CD8-positive, alpha-beta memory T cell (primary cell): ENCODE data around the gene ORAI3. TPM values are rescaled to one million over a fixed set of nuclear protein-coding genes. Genes with fewer than 3 reads are reported as not detected.

Experiments used
- CTCF ChIA-PET: fragments of 350-600 bp; sonication (Branson Sonifier 250); formaldehyde crosslinking; loops from one replicate; lab custom pipeline; 2021; ENCODE audit warnings: antibody characterized with exemption; lab: Charles Lee
- POLR2A ChIA-PET: fragments of 350-600 bp; sonication (Branson Sonifier 250); formaldehyde crosslinking; loops from one replicate; lab custom pipeline; 2021; ENCODE audit warnings: antibody characterized with exemption; lab: Charles Lee
- DNase-seq, 5 donors: peaks; one replicate each; pipeline versions ENCODE4 v3.0.0 to v3.0.0-alpha.2; 2020 to 2022; ENCODE audit warnings: mixed read lengths in 1 of 5
- H3K27ac ChIP-seq: one replicate; pipeline ENCODE4 v1.7.0; 2013; ENCODE audit warnings: low read depth, mild to moderate bottlenecking, low read length, moderate library complexity
- H3K27me3 ChIP-seq: 2 replicates; pipeline ENCODE4 v1.7.0; 2013; ENCODE audit warnings: low read length, mild to moderate bottlenecking; ENCODE audit not compliant: insufficient read depth, poor library complexity, severe bottlenecking
- H3K36me3 ChIP-seq: 2 replicates; pipeline ENCODE4 v1.7.0; 2013; ENCODE audit warnings: mild to moderate bottlenecking, low read length, moderate library complexity; ENCODE audit not compliant: insufficient read depth
- H3K4me1 ChIP-seq: 2 replicates; pipeline ENCODE4 v1.7.0; 2013; ENCODE audit warnings: mild to moderate bottlenecking, low read length, moderate library complexity; ENCODE audit not compliant: insufficient read depth
- H3K4me3 ChIP-seq: 2 replicates; pipeline ENCODE4 v1.7.0; 2013; ENCODE audit warnings: mild to moderate bottlenecking, low read length
- H3K9me3 ChIP-seq: 2 replicates; pipeline ENCODE4 v1.7.0; 2013; ENCODE audit warnings: mild to moderate bottlenecking, low read length
- H3K27ac Mint-ChIP-seq, 8 donors: one replicate each; pipeline ENCODE4 v1.8.0; 2020 to 2021; ENCODE audit warnings: mixed read lengths in 8 of 8, mild to moderate bottlenecking in 6 of 8, inconsistent platforms in 3 of 8, moderate library complexity in 3 of 8
- H3K27me3 Mint-ChIP-seq, 2 donors: one replicate each; pipeline ENCODE4 v1.8.0; 2020 to 2021; ENCODE audit warnings: mixed read lengths in 2 of 2, mild to moderate bottlenecking in 1 of 2, moderate library complexity in 1 of 2
- H3K36me3 Mint-ChIP-seq, 3 donors: one replicate each; pipeline ENCODE4 v1.8.0; 2020 to 2021; ENCODE audit warnings: mixed read lengths in 3 of 3, inconsistent platforms in 1 of 3, mild to moderate bottlenecking in 1 of 3
- H3K4me1 Mint-ChIP-seq, 3 donors: one replicate each; pipeline ENCODE4 v1.8.0; 2020 to 2021; ENCODE audit warnings: mixed read lengths in 3 of 3, inconsistent platforms in 1 of 3, mild to moderate bottlenecking in 1 of 3
- H3K4me3 Mint-ChIP-seq, 7 donors: one replicate each; pipeline ENCODE4 v1.8.0; 2020 to 2021; ENCODE audit warnings: mixed read lengths in 7 of 7, mild to moderate bottlenecking in 6 of 7, moderate library complexity in 4 of 7, inconsistent platforms in 2 of 7
- H3K9me3 Mint-ChIP-seq, 5 donors: one replicate each; pipeline ENCODE4 v1.8.0; 2020 to 2022; ENCODE audit warnings: mixed read lengths in 5 of 5, mild to moderate bottlenecking in 3 of 5, moderate library complexity in 2 of 5, inconsistent platforms in 1 of 5
- polyA plus RNA-seq: library from polyadenylated mRNA; unstranded; fragments of 300-500 nt; fragmentation: Illumina TruSeq; gene quantifications from one replicate; pipeline ENCODE4 v1.2.3, GENCODE V29; 2021
- total RNA-seq, 2 experiments: library from RNA; stranded (reverse); gene quantifications; one replicate each; pipeline ENCODE4 v1.2.3, GENCODE V29; 2021

ORAI3 gene
- total RNA-seq (1 to 10 TPM; 8.5 to 8.8 TPM), polyA plus RNA-seq (25.8 TPM)

DNA sequence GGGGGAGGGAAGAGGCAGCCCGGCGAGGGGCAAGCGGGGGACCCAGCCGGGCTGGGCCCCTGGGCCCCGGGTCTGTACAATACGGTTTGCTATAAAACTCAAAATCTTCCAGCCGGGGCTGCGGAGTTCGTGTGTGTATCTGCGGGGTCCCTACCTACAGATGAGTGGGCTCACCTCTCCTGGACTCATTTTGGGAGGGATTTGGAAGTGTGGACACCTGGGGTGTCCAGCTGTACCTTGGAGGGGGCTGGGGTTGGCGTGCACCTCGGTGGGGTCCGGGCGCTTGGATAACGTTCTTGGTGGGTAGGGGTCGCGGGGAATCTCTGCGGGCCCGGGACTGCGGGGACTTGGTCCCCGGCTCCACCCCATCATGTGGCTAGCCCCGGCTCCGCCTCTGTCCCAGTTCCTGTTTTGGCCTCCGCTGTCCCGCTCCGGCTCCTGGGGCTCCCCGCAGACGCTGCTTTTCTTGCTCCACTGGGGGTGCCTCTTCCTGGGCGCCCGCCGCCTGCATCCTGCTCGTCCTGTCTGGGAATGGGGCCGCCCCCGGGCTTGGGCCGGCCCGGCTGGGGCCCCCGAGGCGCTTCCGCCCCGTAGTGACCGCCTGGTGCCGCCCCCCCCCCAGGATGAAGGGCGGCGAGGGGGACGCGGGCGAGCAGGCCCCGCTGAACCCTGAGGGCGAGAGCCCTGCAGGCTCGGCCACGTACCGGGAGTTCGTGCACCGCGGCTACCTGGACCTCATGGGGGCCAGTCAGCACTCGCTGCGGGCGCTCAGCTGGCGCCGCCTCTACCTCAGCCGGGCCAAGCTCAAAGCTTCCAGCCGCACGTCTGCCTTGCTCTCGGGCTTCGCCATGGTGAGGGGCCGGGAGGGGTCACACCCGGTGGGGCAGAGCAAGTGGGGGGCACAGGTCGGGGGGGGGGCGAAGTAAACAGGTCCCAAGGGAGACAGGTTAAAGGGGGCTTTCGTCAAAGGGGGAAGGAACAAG, at the start of gene ORAI3:
Gene ORAI3, plus strand, starts transcription at position 402 of the 983 bp plus-strand sequence. Its CDS starts 222 bp downstream, at position 624.
- no peaks in the 10 kb centered on the region for H3K27me3 ChIP-seq
- peak within 1 kb of the TSS; percentile 85 for H3K4me3 ChIP-seq
- Mint-ChIP-seq H3K27ac (peak within 1 kb of the TSS; percentile 82 to 96 (median 88)), H3K27me3 (no peaks in the 10 kb centered on the region), H3K36me3 (peaks cover 0 to 12% (median 2%) of the 10 kb centered on the region in 3 donors), H3K4me3 (peak within 1 kb of the TSS; percentile 91 to 95 (median 93)), H3K9me3 (no peaks in the 10 kb centered on the region), H3K4me1 (peaks cover 17 to 29% (median 25%) of the 10 kb centered on the region in 3 donors)
- CTCF ChIA-PET = interaction anchor here (1.0 to 1.8 kb wide), 3 partner anchors 7 to 125 kb away, joined by 3 to 15 read pairs (median 4); partner anchors contain the start of gene ZNF668
- no peaks in the 10 kb centered on the region for H3K36me3 ChIP-seq
- peak within 1 kb of the TSS; percentile 88 for H3K27ac ChIP-seq
- POLR2A ChIA-PET = no interaction called here
- H3K4me1 ChIP-seq = peaks cover 18% of the 10 kb centered on the region
- no peaks in the 10 kb centered on the region for H3K9me3 ChIP-seq
- DNase-seq = peak in 4 of 5 donors; percentile 28 to 63 (median 30)

DNA sequence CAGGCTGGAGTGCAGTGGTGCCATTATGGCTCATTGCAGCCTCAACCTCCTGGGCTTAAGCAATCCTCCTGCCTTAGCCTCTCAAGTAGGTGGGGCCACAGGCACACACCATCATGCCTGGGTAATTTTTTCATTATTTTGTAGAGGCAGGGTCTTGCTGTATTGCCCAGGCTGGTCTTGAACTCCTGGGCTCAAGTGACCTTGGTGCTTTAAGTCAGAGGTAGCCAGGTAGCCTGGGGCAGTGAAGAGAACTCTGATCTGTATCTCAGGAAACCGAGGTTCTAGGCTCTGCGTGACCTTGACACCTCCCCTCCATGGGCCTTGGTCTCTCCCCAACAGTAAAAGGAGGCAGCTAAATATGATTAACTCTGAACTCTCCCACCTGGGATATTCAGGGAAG, 49.1 kb upstream of the ORAI3 start:
- Histone ChIP-seq H3K27ac (no peak overlapping the region), H3K9me3 (no peaks in the 10 kb centered on the region), H3K27me3 (no peaks in the 10 kb centered on the region), H3K36me3 (no peaks in the 10 kb centered on the region), H3K4me3 (no peak overlapping the region), H3K4me1 (peaks cover 40% of the 10 kb centered on the region)
- H3K4me1 Mint-ChIP-seq = peaks cover 47 to 58% (median 48%) of the 10 kb centered on the region in 3 donors
- DNase-seq = no peak
- peaks cover 0 to 4% (median 4%) of the 10 kb centered on the region in 3 donors for H3K36me3 Mint-ChIP-seq
- peak overlapping the region in 2 of 8 donors; percentile 56 to 81 for H3K27ac Mint-ChIP-seq
- peaks cover 0 to 3% (median 0%) of the 10 kb centered on the region in 5 donors for H3K9me3 Mint-ChIP-seq
- ChIA-PET POLR2A (interaction anchor here (3.2 kb wide), 1 partner anchor 24 kb away, joined by 42 read pairs; no protein-coding TSS in a partner anchor), CTCF (interaction anchor here (0.5 to 5.9 kb wide), 4 partner anchors 9 to 125 kb away, joined by 3 to 88 read pairs (median 36); partner anchors contain the start of gene BCL7C)
- no peaks in the 10 kb centered on the region for H3K27me3 Mint-ChIP-seq
- H3K4me3 Mint-ChIP-seq = peak overlapping the region in 1 of 7 donors; percentile 44

DNA sequence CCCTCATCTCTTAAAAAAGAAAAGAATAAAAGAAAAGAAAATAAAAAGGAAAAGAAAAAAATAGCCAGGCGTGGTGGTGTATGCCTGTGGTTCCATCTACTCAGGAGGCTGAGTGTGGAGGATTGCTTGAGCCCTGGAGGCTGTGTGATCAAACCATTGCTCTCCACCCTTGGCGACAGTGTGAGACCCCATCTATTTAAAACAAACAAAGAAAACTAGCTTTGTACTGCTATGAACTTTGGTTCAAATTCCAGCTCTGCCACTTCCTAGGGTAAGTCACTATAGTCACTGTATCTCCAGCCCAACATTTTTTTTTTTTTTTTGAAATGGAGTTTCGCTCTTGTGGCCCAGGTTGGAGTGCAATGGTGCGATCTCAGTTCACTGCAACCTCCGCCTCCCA, 48.3 kb upstream of the ORAI3 start:
- H3K9me3 Mint-ChIP-seq = peaks cover 0 to 3% (median 0%) of the 10 kb centered on the region in 5 donors
- H3K27ac ChIP-seq = no peak overlapping the region
- H3K4me1 ChIP-seq = peaks cover 40% of the 10 kb centered on the region
- no peaks in the 10 kb centered on the region for H3K27me3 ChIP-seq
- H3K36me3 ChIP-seq = no peaks in the 10 kb centered on the region
- H3K27me3 Mint-ChIP-seq = no peaks in the 10 kb centered on the region
- POLR2A ChIA-PET = interaction anchor here (0.6 to 3.2 kb wide), 2 partner anchors 25 to 229 kb away, joined by 3 to 42 read pairs; no protein-coding TSS in a partner anchor
- no peaks in the 10 kb centered on the region for H3K9me3 ChIP-seq
- DNase-seq = no peak
- peak overlapping the region in 4 of 7 donors; percentile 5 to 84 (median 63) for H3K4me3 Mint-ChIP-seq
- CTCF ChIA-PET = interaction anchor here (1.1 to 5.9 kb wide), 9 partner anchors 9 to 95 kb away, joined by 3 to 88 read pairs (median 11); partner anchors contain the start of gene BCL7C
- no peak overlapping the region for H3K4me3 ChIP-seq
- H3K27ac Mint-ChIP-seq = peak overlapping the region in 5 of 8 donors; percentile 29 to 83 (median 58)
- H3K4me1 Mint-ChIP-seq = peaks cover 41 to 50% (median 42%) of the 10 kb centered on the region in 3 donors
- H3K36me3 Mint-ChIP-seq = peaks cover 0 to 4% (median 4%) of the 10 kb centered on the region in 3 donors

DNA sequence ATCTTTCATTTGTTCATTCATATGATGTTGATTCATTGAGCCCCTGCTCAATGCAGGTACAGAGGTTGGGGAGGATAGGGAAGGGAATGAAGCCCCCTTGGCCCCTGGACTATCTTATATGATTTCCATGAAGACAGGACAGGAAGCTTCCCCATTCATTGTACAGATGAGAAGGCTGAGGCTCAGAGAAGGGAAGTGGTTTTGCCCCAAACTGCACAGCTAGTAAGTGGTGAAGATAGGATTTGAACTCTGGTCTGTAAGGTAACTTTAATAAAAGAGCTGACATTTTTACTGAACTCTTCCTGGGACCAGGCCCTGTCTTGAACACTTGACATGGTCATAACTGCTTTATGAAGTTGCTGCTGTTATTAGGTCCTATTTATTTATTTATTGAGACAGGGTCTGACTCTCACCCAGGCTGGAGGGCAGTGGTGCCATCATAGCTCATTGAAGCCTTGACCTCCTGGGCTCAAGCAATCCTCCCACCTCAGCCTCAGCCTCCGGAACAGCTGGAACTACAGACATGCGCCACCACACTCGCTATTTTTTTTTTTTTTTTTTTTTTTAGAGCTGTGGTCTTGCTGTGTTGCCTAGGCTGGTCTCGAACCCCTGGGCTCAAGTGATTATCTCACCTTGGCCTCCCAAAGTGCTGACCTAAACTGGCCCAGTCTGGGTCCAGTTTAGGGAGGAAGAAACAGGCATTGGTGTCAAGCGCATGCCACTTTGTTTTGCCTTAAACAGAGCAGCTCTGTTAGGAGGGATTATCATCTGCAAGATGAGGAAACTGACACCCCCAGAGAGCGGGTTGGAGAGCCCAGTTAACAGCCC, 47.5 kb upstream of the ORAI3 start:
- peaks cover 0 to 4% (median 4%) of the 10 kb centered on the region in 3 donors for H3K36me3 Mint-ChIP-seq
- H3K27ac Mint-ChIP-seq = peak overlapping the region; percentile 27 to 90 (median 80)
- CTCF ChIA-PET = interaction anchor here (0.7 to 5.9 kb wide), 19 partner anchors 10 to 968 kb away, joined by 3 to 88 read pairs (median 6); partner anchors contain the start of gene BCL7C
- no peak for DNase-seq
- Histone ChIP-seq H3K4me3 (peak overlapping the region; percentile 63), H3K27me3 (no peaks in the 10 kb centered on the region), H3K9me3 (no peaks in the 10 kb centered on the region), H3K36me3 (no peaks in the 10 kb centered on the region), H3K27ac (peak overlapping the region; percentile 44), H3K4me1 (peaks cover 40% of the 10 kb centered on the region)
- peaks cover 35 to 46% (median 36%) of the 10 kb centered on the region in 3 donors for H3K4me1 Mint-ChIP-seq
- peaks cover 0 to 3% (median 0%) of the 10 kb centered on the region in 5 donors for H3K9me3 Mint-ChIP-seq
- no peaks in the 10 kb centered on the region for H3K27me3 Mint-ChIP-seq
- POLR2A ChIA-PET = interaction anchor here (0.6 to 3.2 kb wide), 10 partner anchors 8 to 401 kb away, joined by 3 to 42 read pairs (median 4); partner anchors contain the start of gene BCL7C
- H3K4me3 Mint-ChIP-seq = peak overlapping the region; percentile 76 to 90 (median 79)

DNA sequence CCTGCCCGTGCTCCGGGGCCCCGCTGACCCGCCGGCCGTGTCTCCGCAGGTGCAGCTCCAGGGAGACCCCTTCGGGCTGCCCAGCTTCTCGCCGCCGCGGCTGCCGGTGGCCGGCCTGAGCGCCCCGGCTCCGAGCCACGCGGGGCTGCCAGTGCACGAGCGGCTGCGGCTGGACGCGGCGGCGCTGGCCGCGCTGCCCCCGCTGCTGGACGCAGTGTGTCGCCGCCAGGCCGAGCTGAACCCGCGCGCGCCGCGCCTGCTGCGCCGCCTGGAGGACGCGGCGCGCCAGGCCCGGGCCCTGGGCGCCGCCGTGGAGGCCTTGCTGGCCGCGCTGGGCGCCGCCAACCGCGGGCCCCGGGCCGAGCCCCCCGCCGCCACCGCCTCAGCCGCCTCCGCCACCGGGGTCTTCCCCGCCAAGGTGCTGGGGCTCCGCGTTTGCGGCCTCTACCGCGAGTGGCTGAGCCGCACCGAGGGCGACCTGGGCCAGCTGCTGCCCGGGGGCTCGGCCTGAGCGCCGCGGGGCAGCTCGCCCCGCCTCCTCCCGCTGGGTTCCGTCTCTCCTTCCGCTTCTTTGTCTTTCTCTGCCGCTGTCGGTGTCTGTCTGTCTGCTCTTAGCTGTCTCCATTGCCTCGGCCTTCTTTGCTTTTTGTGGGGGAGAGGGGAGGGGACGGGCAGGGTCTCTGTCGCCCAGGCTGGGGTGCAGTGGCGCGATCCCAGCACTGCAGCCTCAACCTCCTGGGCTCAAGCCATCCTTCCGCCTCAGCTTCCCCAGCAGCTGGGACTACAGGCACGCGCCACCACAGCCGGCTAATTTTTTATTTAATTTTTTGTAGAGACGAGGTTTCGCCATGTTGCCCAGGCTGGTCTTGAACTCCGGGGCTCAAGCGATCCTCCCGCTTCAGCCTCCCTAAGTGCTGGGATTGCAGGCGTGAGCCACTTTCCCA, 46.6 kb upstream of the ORAI3 start:
- peaks cover 0 to 3% (median 0%) of the 10 kb centered on the region in 5 donors for H3K9me3 Mint-ChIP-seq
- ChIA-PET CTCF (interaction anchor here (0.7 to 5.9 kb wide), 21 partner anchors 11 to 154 kb away, joined by 3 to 88 read pairs (median 5); partner anchors contain the start of genes BCL7C and PHKG2), POLR2A (interaction anchor here (0.6 to 3.2 kb wide), 10 partner anchors 9 to 109 kb away, joined by 3 to 42 read pairs (median 5); partner anchors contain the start of gene BCL7C)
- no peaks in the 10 kb centered on the region for H3K27me3 ChIP-seq
- H3K9me3 ChIP-seq = no peaks in the 10 kb centered on the region
- H3K27me3 Mint-ChIP-seq = no peaks in the 10 kb centered on the region
- DNase-seq = peak; percentile 31 to 71 (median 59)
- peaks cover 39% of the 10 kb centered on the region for H3K4me1 ChIP-seq
- H3K27ac Mint-ChIP-seq = peak overlapping the region; percentile 96 to 100 (median 98)
- H3K36me3 Mint-ChIP-seq = peaks cover 0 to 4% (median 4%) of the 10 kb centered on the region in 3 donors
- no peaks in the 10 kb centered on the region for H3K36me3 ChIP-seq
- H3K4me1 Mint-ChIP-seq = peaks cover 31 to 45% (median 31%) of the 10 kb centered on the region in 3 donors
- peak overlapping the region; percentile 54 for H3K27ac ChIP-seq
- H3K4me3 ChIP-seq = peak overlapping the region; percentile 63
- H3K4me3 Mint-ChIP-seq = peak overlapping the region; percentile 90 to 98 (median 97)

DNA sequence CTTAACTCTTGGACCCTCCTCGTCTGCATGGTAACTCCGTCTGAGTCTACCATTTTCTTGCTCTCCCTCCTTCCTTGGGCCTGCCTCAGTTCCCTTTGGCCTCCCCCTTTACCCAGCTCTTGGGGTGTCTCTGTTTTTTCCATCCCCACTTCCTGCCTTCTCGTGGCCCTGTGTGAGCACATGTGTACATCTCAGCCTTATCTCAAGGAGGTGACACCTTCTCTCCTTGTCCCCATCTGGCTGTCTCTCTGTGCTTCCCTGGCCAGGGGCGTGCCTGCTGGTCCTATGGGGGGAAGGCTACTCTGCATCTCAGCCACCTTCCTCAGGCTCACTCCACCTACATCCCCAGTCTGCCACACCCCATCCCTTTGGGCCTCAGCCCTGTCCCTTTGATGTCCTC, 45.9 kb upstream of the ORAI3 start:
- Mint-ChIP-seq H3K9me3 (peaks cover 0 to 3% (median 0%) of the 10 kb centered on the region in 5 donors), H3K4me3 (peak overlapping the region; percentile 90 to 98 (median 97)), H3K27ac (peak overlapping the region; percentile 96 to 100 (median 98)), H3K4me1 (peaks cover 36 to 48% (median 36%) of the 10 kb centered on the region in 3 donors), H3K36me3 (peaks cover 0 to 4% (median 4%) of the 10 kb centered on the region in 3 donors), H3K27me3 (no peaks in the 10 kb centered on the region)
- Histone ChIP-seq H3K9me3 (no peaks in the 10 kb centered on the region), H3K36me3 (no peaks in the 10 kb centered on the region), H3K4me3 (peak overlapping the region; percentile 62), H3K27ac (peak overlapping the region; percentile 54), H3K27me3 (no peaks in the 10 kb centered on the region), H3K4me1 (peaks cover 44% of the 10 kb centered on the region)
- POLR2A ChIA-PET = interaction anchor here (0.5 to 3.2 kb wide), 7 partner anchors 10 to 110 kb away, joined by 3 to 42 read pairs (median 6); partner anchors contain the start of gene BCL7C
- CTCF ChIA-PET = interaction anchor here (0.8 to 5.9 kb wide), 15 partner anchors 12 to 155 kb away, joined by 3 to 88 read pairs (median 8); partner anchors contain the start of genes BCL7C and PHKG2
- no peak for DNase-seq
